ENCODE results near the gene IQCK. TPM values are rescaled to one million over a fixed set of nuclear protein-coding genes. Genes with fewer than 3 reads are reported as not detected.

Gene IQCK
- total RNA-seq, 1 experiment from 2014 or later: 15.5 TPM

DNA sequence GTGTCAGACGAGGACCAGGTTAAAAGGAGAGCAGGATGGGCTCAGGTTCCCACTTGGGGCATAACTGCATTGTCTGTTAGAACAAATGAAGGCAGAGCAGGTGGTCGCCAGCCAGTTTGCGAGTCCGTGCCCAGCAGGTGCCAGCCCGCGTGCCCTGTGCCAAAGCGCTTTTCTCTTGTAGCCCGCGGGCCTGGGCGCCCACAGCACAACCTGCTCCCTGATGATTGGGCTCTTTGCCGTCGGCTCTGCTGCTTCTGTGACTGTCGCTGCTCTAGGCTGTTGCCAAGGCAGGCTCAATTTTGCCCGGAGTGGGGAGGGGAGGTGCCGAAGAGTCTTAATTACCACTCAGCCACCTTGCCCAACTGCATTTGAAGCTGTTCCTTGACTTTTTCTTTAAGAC is 21.1 kb upstream of the IQCK start:
- Histone ChIP-seq H3K27ac (ENCODE audit: low read length) (no peak overlapping the region), H3K27me3 (ENCODE audit: control insufficient read depth, insufficient read depth, low read length) (no peaks in the 10 kb centered on the region), H3K36me3 (ENCODE audit: control insufficient read depth, insufficient read depth, low read length) (no peaks in the 10 kb centered on the region), H3K4me3 (ENCODE audit: low read depth in 2 of 2, low read length in 2 of 2) (no peak overlapping the region), H3K9me3 (ENCODE audit: control insufficient read depth, insufficient read depth, low read depth, low read length) (no peaks in the 10 kb centered on the region), H3K4me1 (ENCODE audit: control insufficient read depth, insufficient read depth, low read length) (peaks cover 11% of the 10 kb centered on the region)
- in situ Hi-C loops (cut with HindIII; ENCODE audit: low pct_unique_long_range_greater_than_20kb, low sequenced_read_pairs) (no loop called here), intact Hi-C loops (cut with micrococcal nuclease; ENCODE audit: unreplicated experiment) (no loop called here)
- BruUV-seq (replicated peaks): no TSS peak
- TF ChIP-seq, protein P1, sequence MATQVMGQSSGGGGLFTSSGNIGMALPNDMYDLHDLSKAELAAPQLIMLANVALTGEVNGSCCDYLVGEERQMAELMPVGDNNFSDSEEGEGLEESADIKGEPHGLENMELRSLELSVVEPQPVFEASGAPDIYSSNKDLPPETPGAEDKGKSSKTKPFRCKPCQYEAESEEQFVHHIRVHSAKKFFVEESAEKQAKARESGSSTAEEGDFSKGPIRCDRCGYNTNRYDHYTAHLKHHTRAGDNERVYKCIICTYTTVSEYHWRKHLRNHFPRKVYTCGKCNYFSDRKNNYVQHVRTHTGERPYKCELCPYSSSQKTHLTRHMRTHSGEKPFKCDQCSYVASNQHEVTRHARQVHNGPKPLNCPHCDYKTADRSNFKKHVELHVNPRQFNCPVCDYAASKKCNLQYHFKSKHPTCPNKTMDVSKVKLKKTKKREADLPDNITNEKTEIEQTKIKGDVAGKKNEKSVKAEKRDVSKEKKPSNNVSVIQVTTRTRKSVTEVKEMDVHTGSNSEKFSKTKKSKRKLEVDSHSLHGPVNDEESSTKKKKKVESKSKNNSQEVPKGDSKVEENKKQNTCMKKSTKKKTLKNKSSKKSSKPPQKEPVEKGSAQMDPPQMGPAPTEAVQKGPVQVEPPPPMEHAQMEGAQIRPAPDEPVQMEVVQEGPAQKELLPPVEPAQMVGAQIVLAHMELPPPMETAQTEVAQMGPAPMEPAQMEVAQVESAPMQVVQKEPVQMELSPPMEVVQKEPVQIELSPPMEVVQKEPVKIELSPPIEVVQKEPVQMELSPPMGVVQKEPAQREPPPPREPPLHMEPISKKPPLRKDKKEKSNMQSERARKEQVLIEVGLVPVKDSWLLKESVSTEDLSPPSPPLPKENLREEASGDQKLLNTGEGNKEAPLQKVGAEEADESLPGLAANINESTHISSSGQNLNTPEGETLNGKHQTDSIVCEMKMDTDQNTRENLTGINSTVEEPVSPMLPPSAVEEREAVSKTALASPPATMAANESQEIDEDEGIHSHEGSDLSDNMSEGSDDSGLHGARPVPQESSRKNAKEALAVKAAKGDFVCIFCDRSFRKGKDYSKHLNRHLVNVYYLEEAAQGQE (IDR thresholded peaks at IDR 0.05; ENCODE audit: insufficient read depth in 1 of 2, low read depth in 2 of 2, low read length in 1 of 2): no peak
- POLR2A ChIA-PET: no interaction called here
- DNase-seq (ENCODE audit: low read depth, low spot score) (no peak), ATAC-seq (no peak)
- CTCF ChIA-PET: no interaction called here

DNA sequence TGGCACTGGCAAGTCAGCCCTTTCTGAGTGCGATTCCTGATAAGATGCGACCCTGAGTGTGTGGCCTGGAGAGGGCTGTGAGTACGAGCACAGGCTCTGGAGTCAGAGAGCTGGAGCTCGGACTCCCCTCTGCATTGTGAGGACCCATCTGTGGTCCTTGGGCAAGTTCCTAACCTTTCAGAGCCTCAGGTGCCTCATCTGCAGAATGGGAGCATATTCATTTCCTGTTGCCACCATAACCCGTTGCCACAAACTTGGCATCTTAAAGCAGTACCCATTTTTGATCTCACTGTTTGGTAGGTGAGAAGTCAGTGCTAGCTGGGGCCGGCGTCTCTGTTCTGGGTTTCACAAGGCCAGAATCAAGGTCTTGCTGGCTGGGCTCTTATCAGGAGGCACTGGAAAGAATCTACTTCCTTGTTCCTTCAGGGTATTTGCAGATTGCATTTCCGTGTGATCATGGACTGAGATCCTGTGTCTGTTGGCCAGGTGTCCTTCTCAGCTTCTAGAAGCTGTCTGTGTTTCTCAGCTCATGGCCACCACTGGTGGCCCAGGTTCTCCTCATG is 20.2 kb upstream of the IQCK start:
- no TSS peak for BruUV-seq (replicated peaks)
- CTCF ChIA-PET: no interaction called here
- intact Hi-C loops (cut with micrococcal nuclease; ENCODE audit: unreplicated experiment): no loop called here
- no peak for DNase-seq (ENCODE audit: low read depth, low spot score)
- Histone ChIP-seq H3K27ac (ENCODE audit: low read length) (no peak overlapping the region), H3K36me3 (ENCODE audit: control insufficient read depth, insufficient read depth, low read length) (no peaks in the 10 kb centered on the region), H3K27me3 (ENCODE audit: control insufficient read depth, insufficient read depth, low read length) (no peaks in the 10 kb centered on the region), H3K9me3 (ENCODE audit: control insufficient read depth, insufficient read depth, low read depth, low read length) (no peaks in the 10 kb centered on the region), H3K4me3 (ENCODE audit: low read depth in 2 of 2, low read length in 2 of 2) (no peak overlapping the region), H3K4me1 (ENCODE audit: control insufficient read depth, insufficient read depth, low read length) (peaks cover 11% of the 10 kb centered on the region)
- in situ Hi-C loops (cut with HindIII; ENCODE audit: low pct_unique_long_range_greater_than_20kb, low sequenced_read_pairs): no loop called here
- TF ChIP-seq SIN3A (IDR thresholded peaks at IDR 0.05; ENCODE audit: borderline replicate concordance, insufficient read depth, low read depth, low read length) (no peak), POLR2AphosphoS5 (IDR thresholded peaks at IDR 0.05; ENCODE audit: low read depth, low read length) (no peak), TCF7L2 (IDR thresholded peaks at IDR 0.05; ENCODE audit: low read depth, low read length) (no peak)
- TF ChIP-seq, protein P2, sequence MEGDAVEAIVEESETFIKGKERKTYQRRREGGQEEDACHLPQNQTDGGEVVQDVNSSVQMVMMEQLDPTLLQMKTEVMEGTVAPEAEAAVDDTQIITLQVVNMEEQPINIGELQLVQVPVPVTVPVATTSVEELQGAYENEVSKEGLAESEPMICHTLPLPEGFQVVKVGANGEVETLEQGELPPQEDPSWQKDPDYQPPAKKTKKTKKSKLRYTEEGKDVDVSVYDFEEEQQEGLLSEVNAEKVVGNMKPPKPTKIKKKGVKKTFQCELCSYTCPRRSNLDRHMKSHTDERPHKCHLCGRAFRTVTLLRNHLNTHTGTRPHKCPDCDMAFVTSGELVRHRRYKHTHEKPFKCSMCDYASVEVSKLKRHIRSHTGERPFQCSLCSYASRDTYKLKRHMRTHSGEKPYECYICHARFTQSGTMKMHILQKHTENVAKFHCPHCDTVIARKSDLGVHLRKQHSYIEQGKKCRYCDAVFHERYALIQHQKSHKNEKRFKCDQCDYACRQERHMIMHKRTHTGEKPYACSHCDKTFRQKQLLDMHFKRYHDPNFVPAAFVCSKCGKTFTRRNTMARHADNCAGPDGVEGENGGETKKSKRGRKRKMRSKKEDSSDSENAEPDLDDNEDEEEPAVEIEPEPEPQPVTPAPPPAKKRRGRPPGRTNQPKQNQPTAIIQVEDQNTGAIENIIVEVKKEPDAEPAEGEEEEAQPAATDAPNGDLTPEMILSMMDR (IDR thresholded peaks at IDR 0.05): no peak
- TF ChIP-seq, protein P1 (IDR thresholded peaks at IDR 0.05; ENCODE audit: insufficient read depth in 1 of 2, low read depth in 2 of 2, low read length in 1 of 2): no peak
- POLR2A ChIA-PET: no interaction called here
- no peak for ATAC-seq

Measured in Panc1 (cell line).